HEK293T (cell line): Measurements from ENCODE around the gene COL6A1.

ENCODE experiments used
- CTCF ChIA-PET: fragments of 350-600 bp; formaldehyde crosslinking; extraction: SDS; loops from one replicate; lab custom pipeline; 2021; ENCODE audit warnings: antibody characterized with exemption, inconsistent platforms; lab: Yijun Ruan, JAX
- POLR2A ChIA-PET: fragments of 350-600 bp; formaldehyde crosslinking; extraction: SDS; loops from one replicate; lab custom pipeline; 2020; ENCODE audit warnings: antibody characterized with exemption, inconsistent platforms; lab: Yijun Ruan, JAX
- DNase-seq: peaks from one replicate; pipeline ENCODE4 v3.0.0; 2012; ENCODE audit warnings: mixed read lengths; ENCODE audit errors: extremely low spot score
- ARNT ChIP-seq: fragments of 450-650 bp; IDR thresholded peaks from 2 replicates; pipeline ENCODE4 v1.6.1; 2017; ENCODE audit warnings: mild to moderate bottlenecking
- BHLHE40 ChIP-seq: fragments of 450-650 bp; IDR thresholded peaks from 2 replicates; pipeline ENCODE4 v1.6.1; 2016; ENCODE audit warnings: mild to moderate bottlenecking, moderate library complexity, borderline replicate concordance
- CTBP1 ChIP-seq: fragments of 450-650 bp; IDR thresholded peaks from 2 replicates; pipeline ENCODE4 v1.6.1; 2016; ENCODE audit warnings: borderline replicate concordance
- ELF4 ChIP-seq: fragments of 450-650 bp; IDR thresholded peaks from 2 replicates; pipeline ENCODE4 v1.6.1; 2017; ENCODE audit warnings: antibody characterized with exemption
- FOXA1 ChIP-seq: fragments of 450-650 bp; IDR thresholded peaks from 2 replicates; pipeline ENCODE4 v1.6.1; 2016; ENCODE audit warnings: mild to moderate bottlenecking
- FOXK2 ChIP-seq: fragments of 450-650 bp; IDR thresholded peaks from 2 replicates; pipeline ENCODE4 v1.6.1; 2016; ENCODE audit warnings: mild to moderate bottlenecking
- FOXM1 ChIP-seq: fragments of 450-650 bp; IDR thresholded peaks from 2 replicates; pipeline ENCODE4 v1.6.1; 2017; ENCODE audit warnings: mild to moderate bottlenecking, borderline replicate concordance
- HDGF ChIP-seq: fragments of 450-650 bp; IDR thresholded peaks from 2 replicates; pipeline ENCODE4 v1.6.1; 2017; ENCODE audit warnings: antibody characterized with exemption, borderline replicate concordance
- L3MBTL2 ChIP-seq: fragments of 450-650 bp; conservative IDR thresholded peaks from 2 replicates; pipeline ENCODE4 v1.6.1; 2016; ENCODE audit warnings: mild to moderate bottlenecking
- LEF1 ChIP-seq: fragments of 450-650 bp; IDR thresholded peaks from 2 replicates; pipeline ENCODE4 v1.6.1; 2017; ENCODE audit warnings: mild to moderate bottlenecking, borderline replicate concordance
- NFRKB ChIP-seq: fragments of 450-650 bp; IDR thresholded peaks from 2 replicates; pipeline ENCODE4 v1.6.1; 2016; ENCODE audit warnings: mild to moderate bottlenecking, moderate library complexity
- PKNOX1 ChIP-seq: fragments of 450-650 bp; IDR thresholded peaks from 2 replicates; pipeline ENCODE4 v1.6.1; 2016
- SP1 ChIP-seq: fragments of 450-650 bp; IDR thresholded peaks from 2 replicates; pipeline ENCODE4 v1.6.1; 2017
- SUZ12 ChIP-seq: fragments of 450-650 bp; IDR thresholded peaks from 2 replicates; pipeline ENCODE4 v1.6.1; 2016; ENCODE audit warnings: mild to moderate bottlenecking
- TARDBP ChIP-seq: fragments of 450-650 bp; IDR thresholded peaks from 2 replicates; pipeline ENCODE4 v1.6.1; 2016
- ZNF384 ChIP-seq: fragments of 450-650 bp; IDR thresholded peaks from 2 replicates; pipeline ENCODE4 v1.6.1; 2016

Gene COL6A1

DNA sequence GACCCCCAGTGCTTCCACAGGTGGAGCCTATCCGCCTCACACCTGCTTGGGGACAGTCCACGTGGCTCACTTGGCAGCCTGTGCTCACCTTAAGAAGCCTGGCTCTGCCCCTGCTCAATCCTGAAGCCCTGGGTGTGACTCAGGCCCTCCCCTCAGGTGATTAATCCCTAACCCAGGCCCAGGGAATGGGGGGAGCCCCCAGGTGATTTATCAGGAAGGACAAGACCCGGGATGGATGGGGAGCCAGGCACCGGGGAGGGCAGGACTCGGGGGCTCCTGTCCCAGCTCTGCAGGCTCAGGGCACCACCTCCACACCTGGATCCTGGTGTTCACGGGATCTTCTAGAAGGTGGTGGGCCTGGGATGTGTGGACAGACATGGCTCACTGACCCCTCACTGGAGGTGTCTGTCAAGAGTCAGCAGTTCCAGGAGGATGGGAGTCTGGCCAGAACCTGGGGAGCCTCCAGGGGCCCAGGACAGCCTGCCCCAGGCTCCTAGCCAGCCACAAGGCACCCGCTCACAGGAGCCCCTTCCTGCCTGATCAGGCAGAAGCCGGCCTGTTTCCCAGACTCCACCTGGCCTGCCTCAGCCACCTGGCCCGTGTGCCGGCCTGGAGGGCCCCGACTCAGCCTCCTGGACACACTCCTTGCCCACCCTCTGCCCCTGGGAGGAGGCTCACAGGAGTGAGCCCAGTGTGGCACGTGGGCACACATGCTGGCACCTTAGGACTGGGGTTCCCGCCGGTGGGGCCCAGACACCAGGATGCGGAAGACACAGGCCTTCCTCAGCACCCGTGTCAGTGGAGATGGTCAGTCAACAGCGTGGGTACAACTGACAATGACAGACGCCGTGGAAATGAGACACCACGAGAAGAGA, 38.6 kb upstream of the COL6A1 start:
- ChIA-PET POLR2A (no interaction called here), CTCF (no interaction called here)
- DNase-seq = no peak
- TF ChIP-seq TARDBP (no peak), FOXM1 (no peak), BHLHE40 (no peak), SP1 (no peak), L3MBTL2 (no peak), NFRKB (no peak), LEF1 (no peak), HDGF (no peak), SUZ12 (no peak), FOXA1 (no peak), ELF4 (no peak), CTBP1 (no peak), FOXK2 (no peak), PKNOX1 (no peak), ZNF384 (no peak), ARNT (no peak)

DNA sequence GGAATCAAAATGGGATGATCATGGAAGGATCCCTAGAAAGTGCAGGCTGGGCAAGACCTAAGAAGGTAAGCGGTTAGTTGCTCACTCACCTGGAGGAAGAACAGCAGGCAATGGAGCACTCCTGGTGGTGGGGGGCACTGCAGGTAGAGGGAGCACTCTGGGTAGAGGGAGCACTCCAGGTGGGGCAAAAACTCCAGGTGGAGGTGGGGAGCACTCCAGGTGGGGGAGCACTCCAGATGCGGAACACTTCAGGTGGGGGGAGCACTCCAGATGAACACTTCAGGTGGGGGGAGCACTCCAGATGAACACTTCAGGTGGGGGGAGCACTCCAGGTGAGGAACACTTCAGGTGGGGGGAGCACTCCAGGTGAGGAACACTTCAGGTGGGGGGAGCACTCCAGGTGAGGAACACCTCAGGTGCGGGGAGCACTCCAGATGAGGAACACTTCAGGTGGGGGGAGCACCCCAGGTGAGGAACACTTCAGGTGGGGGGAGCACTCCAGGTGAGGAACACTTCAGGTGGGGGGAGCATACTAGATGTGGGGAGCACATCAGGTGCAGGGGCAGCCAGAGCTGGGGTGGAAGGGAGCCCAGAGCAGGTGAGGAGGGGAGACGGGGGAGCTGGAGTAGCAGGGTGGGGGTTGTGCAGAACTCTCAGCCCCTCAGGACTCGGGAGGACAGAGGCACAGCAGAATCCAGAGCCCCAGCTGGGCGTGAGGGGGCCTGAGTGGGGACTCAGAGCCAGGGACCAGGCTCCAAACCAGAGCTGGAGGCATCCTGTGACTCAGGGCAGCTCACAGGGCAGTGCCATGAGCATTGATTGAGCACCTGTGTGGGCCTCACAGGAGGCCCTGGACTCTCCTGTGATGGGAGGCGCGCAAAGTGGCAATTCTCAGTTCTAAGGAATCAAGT, 37.7 kb upstream of the COL6A1 start:
- TF ChIP-seq ARNT = no peak
- TF ChIP-seq FOXK2 = no peak
- TF ChIP-seq HDGF = no peak
- 0 out of 2 replicates have a peak, but pooled peaks have one; percentile 11 for TF ChIP-seq PKNOX1
- no peak for TF ChIP-seq SUZ12
- TF ChIP-seq FOXA1 = no peak
- CTCF ChIA-PET = no interaction called here

GRCh38 chr21:45944601-45945000, 37.0 kb upstream of the COL6A1 start:
- ChIA-PET CTCF (no interaction called here), POLR2A (no interaction called here)
- TF ChIP-seq ELF4 = no peak
- TF ChIP-seq HDGF = no peak
- TF ChIP-seq L3MBTL2 = no peak
- no peak for TF ChIP-seq SUZ12
- TF ChIP-seq ARNT = no peak
- TF ChIP-seq FOXM1 = no peak
- no peak for TF ChIP-seq SP1
- no peak for TF ChIP-seq FOXK2
- TF ChIP-seq PKNOX1 = no peak
- no peak for TF ChIP-seq FOXA1
- TF ChIP-seq TARDBP = no peak
- TF ChIP-seq CTBP1 = no peak
- no peak for TF ChIP-seq LEF1
- no peak for TF ChIP-seq NFRKB
- no peak for TF ChIP-seq ZNF384
- no peak for TF ChIP-seq BHLHE40
- DNase-seq = no peak

More for the DNA sequence above, 37.7 kb upstream of the COL6A1 start:
- POLR2A ChIA-PET = no interaction called here
- no peak for DNase-seq

- TF ChIP-seq FOXM1 (no peak), HDGF (no peak), TARDBP (no peak), LEF1 (no peak), ZNF384 (no peak), NFRKB (no peak), ELF4 (no peak), ARNT (no peak), FOXK2 (no peak), SP1 (no peak), L3MBTL2 (no peak), CTBP1 (no peak), PKNOX1 (no peak), FOXA1 (no peak), SUZ12 (no peak), BHLHE40 (no peak)
- CTCF ChIA-PET = no interaction called here
- no peak for DNase-seq
- POLR2A ChIA-PET = no interaction called here
Observed at GRCh38 chr21:45945066-45945867, 36.3 kb upstream of the COL6A1 start.
